CD14-positive monocyte (primary cell): Measurements from ENCODE around the gene IL17D. TPM values are rescaled to one million over a fixed set of nuclear protein-coding genes. Genes with fewer than 3 reads are reported as not detected.

Source experiments
- DNase-seq, 3 donors: peaks; one replicate each; pipeline ENCODE4 v3.0.0-alpha.2; 2011 to 2022
- H2AFZ ChIP-seq: 2 replicates; pipeline ENCODE4 v1.6.0; 2012; ENCODE audit warnings: mild to moderate bottlenecking, low read depth, low read length, inconsistent platforms; ENCODE audit not compliant: insufficient read depth, poor library complexity, severe bottlenecking
- H3K27ac ChIP-seq, 2 donors: 1 replicate in 1 of 2; 2 replicates in 1 of 2; pipeline ENCODE4 v1.5.1; 2012 to 2013; ENCODE audit warnings: low read length in 2 of 2, control low read depth in 1 of 2, inconsistent platforms in 1 of 2, low read depth in 1 of 2, mild to moderate bottlenecking in 1 of 2
- H3K27me3 ChIP-seq, 2 donors: one replicate each; pipeline versions ENCODE4 v1.6.0 to v1.6.1; 2011 to 2013; ENCODE audit warnings: low read length in 2 of 2; ENCODE audit not compliant: control insufficient read depth in 2 of 2, insufficient read depth in 2 of 2
- H3K36me3 ChIP-seq, 2 donors: replicated peaks in 1 of 2; 1 replicate in 1 of 2; 2 replicates in 1 of 2; pipeline versions ENCODE4 v1.5.1 to v1.6.1; 2012 to 2013; ENCODE audit warnings: low read length in 2 of 2, control low read depth in 1 of 2, inconsistent platforms in 1 of 2, mild to moderate bottlenecking in 1 of 2; ENCODE audit not compliant: insufficient read depth in 2 of 2, control insufficient read depth in 1 of 2
- H3K4me1 ChIP-seq, 2 donors: 1 replicate in 1 of 2; 2 replicates in 1 of 2; pipeline versions ENCODE4 v1.5.1 to v1.6.1; 2012 to 2013; ENCODE audit warnings: low read length in 2 of 2, control low read depth in 1 of 2, inconsistent platforms in 1 of 2, mild to moderate bottlenecking in 1 of 2, moderate library complexity in 1 of 2; ENCODE audit not compliant: insufficient read depth in 2 of 2, control insufficient read depth in 1 of 2
- H3K4me2 ChIP-seq: replicated peaks from 2 replicates; pipeline ENCODE3; 2012; ENCODE audit warnings: low read length, moderate library complexity, mild to moderate bottlenecking; ENCODE audit not compliant: poor library complexity, severe bottlenecking; ENCODE audit errors: extremely low read depth
- H3K4me3 ChIP-seq, 3 experiments: fragments of 200-600 bp in 1 of 3; sonication (generic) in 1 of 3; replicated peaks in 1 of 3; 1 replicate in 2 of 3; 2 replicates in 1 of 3; pipeline ENCODE4 v1.5.1; 2011 to 2013; ENCODE audit warnings: low read length in 3 of 3, mild to moderate bottlenecking in 3 of 3, control low read depth in 2 of 3, low read depth in 2 of 3, inconsistent platforms in 1 of 3, moderate library complexity in 1 of 3
- H3K79me2 ChIP-seq: 2 replicates; pipeline ENCODE4 v1.6.0; 2012; ENCODE audit warnings: mild to moderate bottlenecking, control low read depth, inconsistent platforms, low read length, moderate library complexity; ENCODE audit not compliant: insufficient read depth
- H3K9ac ChIP-seq: 2 replicates; pipeline ENCODE4 v1.6.0; 2017; ENCODE audit warnings: low read length, mild to moderate bottlenecking; ENCODE audit not compliant: insufficient read depth, poor library complexity, severe bottlenecking
- H3K9me3 ChIP-seq, 2 donors: replicated peaks in 1 of 2; 1 replicate in 1 of 2; 2 replicates in 1 of 2; pipeline versions ENCODE4 v1.5.1 to v1.6.1; 2012 to 2013; ENCODE audit warnings: low read length in 2 of 2, control low read depth in 1 of 2; ENCODE audit not compliant: control insufficient read depth in 1 of 2, insufficient read depth in 1 of 2
- H4K20me1 ChIP-seq: 2 replicates; pipeline ENCODE4 v1.6.0; 2012; ENCODE audit warnings: mild to moderate bottlenecking, low read length, control low read depth, moderate library complexity; ENCODE audit not compliant: insufficient read depth
- H3K27ac Mint-ChIP-seq, 7 donors: one replicate each; pipeline ENCODE4 v1.8.0; 2020; ENCODE audit warnings: mild to moderate bottlenecking in 7 of 7, mixed read lengths in 7 of 7, moderate library complexity in 6 of 7, inconsistent platforms in 2 of 7
- H3K27me3 Mint-ChIP-seq, 3 donors: one replicate each; pipeline ENCODE4 v1.8.0; 2021 to 2022; ENCODE audit warnings: low read depth in 3 of 3, mild to moderate bottlenecking in 3 of 3, mixed read lengths in 3 of 3, moderate library complexity in 3 of 3, inconsistent platforms in 1 of 3
- H3K36me3 Mint-ChIP-seq, 2 donors: one replicate each; pipeline ENCODE4 v1.8.0; 2020; ENCODE audit warnings: mixed read lengths in 2 of 2, inconsistent platforms in 1 of 2, mild to moderate bottlenecking in 1 of 2
- H3K4me1 Mint-ChIP-seq: one replicate; pipeline ENCODE4 v1.8.0; 2020; ENCODE audit warnings: mild to moderate bottlenecking, mixed read lengths
- H3K4me3 Mint-ChIP-seq, 2 donors: one replicate each; pipeline ENCODE4 v1.8.0; 2020; ENCODE audit warnings: mild to moderate bottlenecking in 2 of 2, mixed read lengths in 2 of 2, moderate library complexity in 1 of 2
- H3K9me3 Mint-ChIP-seq, 7 donors: one replicate each; pipeline ENCODE4 v1.8.0; 2020 to 2022; ENCODE audit warnings: mixed read lengths in 7 of 7, mild to moderate bottlenecking in 6 of 7, moderate library complexity in 6 of 7, inconsistent platforms in 2 of 7
- CTCF ChIP-seq: fragments of 200-600 bp; IDR thresholded peaks from one replicate; pipeline ENCODE4 v1.8.0; 2022; ENCODE audit warnings: antibody characterized with exemption, mild to moderate bottlenecking
- WGBS: methylation state at CpG from one replicate; pipeline ENCODE4 v1.1.5; 2013; ENCODE audit warnings: missing lambda C conversion rate; ENCODE audit not compliant: insufficient coverage; 5-methylcytosine and 5-hydroxymethylcytosine counted together
- intact Hi-C, 2 donors: fragments of 100-400 bp; cut with micrococcal nuclease; formaldehyde crosslinking; loops; one replicate each; pipeline versions ENCODE4 v1.15.0 to v1.15.1; 2023
- polyA plus RNA-seq, 3 donors: library from polyadenylated mRNA; depleted of rRNA in 1 of 3; unstranded in 2 of 3; stranded (reverse) in 1 of 3; fragments of 300-500 nt in 2 of 3; fragments of >200 nt in 1 of 3; fragmentation: Illumina TruSeq in 2 of 3; gene quantifications; 1 replicate in 2 of 3; 2 replicates in 1 of 3; pipeline ENCODE4 v1.2.3, GENCODE V29; 2012 to 2021

The IL17D gene
- polyA plus RNA-seq, 3 donors, result not detected

DNA sequence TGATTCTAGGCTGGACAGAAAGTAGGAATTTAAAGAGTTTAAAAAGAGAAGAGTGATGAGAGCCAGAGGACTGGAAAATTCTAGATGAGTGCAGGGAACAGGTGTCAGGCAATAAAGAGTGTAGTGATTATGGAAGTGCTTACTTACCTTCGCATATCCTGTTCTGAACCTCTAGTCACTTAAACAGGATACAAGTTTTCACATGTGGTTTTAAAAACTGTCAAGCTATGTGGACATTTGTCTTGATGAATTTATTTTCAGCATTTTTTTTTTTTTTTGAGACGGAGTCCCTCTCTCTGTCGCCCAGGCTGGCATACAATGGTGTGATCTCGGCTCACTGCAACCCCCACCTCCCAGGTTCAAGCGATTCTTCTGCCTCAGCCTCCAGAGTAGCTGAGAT, 34.3 kb upstream of the IL17D start:
- Mint-ChIP-seq H3K27me3 (peaks cover 0 to 1% (median 0%) of the 10 kb centered on the region in 3 donors), H3K27ac (no peak overlapping the region), H3K9me3 (peaks cover 0 to 2% (median 0%) of the 10 kb centered on the region in 7 donors), H3K4me1 (peaks cover 2% of the 10 kb centered on the region), H3K36me3 (peaks cover 8 to 12% of the 10 kb centered on the region in 2 donors), H3K4me3 (no peak overlapping the region)
- intact Hi-C loops, result no loop called here
- Histone ChIP-seq H3K36me3 (no peaks in the 10 kb centered on the region), H3K9me3 (no peaks in the 10 kb centered on the region), H2AFZ (no peak overlapping the region), H3K4me2 (no peak overlapping the region), H3K9ac (no peak overlapping the region), H4K20me1 (no peaks in the 10 kb centered on the region), H3K27ac (no peak overlapping the region), H3K4me1 (no peaks in the 10 kb centered on the region), H3K79me2 (no peaks in the 10 kb centered on the region), H3K27me3 (no peaks in the 10 kb centered on the region), H3K4me3 (no peak overlapping the region)
- no peak for TF ChIP-seq CTCF
- 60% methylated on average over 1 of the region's 5 CpGs for WGBS
- no peak for DNase-seq

DNA sequence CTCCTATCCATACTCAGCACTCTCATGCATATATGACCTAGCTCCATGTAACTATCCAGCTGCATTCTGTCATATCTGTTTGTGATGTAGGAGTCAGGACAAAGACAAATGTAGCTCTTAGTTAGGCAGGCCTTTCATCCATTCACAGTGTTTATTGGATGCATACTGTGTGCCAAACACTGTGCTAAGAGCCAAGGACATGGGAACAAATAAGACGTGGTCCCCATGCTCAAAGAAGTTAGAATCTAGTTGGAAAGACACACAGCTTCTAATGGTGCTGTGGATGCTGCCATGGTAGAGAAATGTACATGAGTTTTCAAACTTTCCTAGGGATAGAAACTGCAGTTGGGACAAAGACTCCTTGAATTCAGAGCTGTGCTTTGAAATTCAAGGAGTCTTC, 31.7 kb upstream of the IL17D start:
- Mint-ChIP-seq H3K4me3 (no peak overlapping the region), H3K36me3 (peaks cover 11 to 12% of the 10 kb centered on the region in 2 donors), H3K4me1 (peaks cover 2% of the 10 kb centered on the region), H3K27ac (no peak overlapping the region), H3K27me3 (no peaks in the 10 kb centered on the region), H3K9me3 (no peaks in the 10 kb centered on the region)
- DNase-seq, result no peak
- no peak overlapping the region for H2AFZ ChIP-seq
- TF ChIP-seq CTCF, result no peak
- H3K4me2 ChIP-seq, result no peak overlapping the region
- H3K79me2 ChIP-seq, result no peaks in the 10 kb centered on the region
- WGBS, result 94% methylated on average over 1 of the region's 1 CpG
- no peak overlapping the region for H3K4me3 ChIP-seq
- no peak overlapping the region for H3K27ac ChIP-seq
- intact Hi-C loops, result no loop called here
- no peaks in the 10 kb centered on the region for H3K27me3 ChIP-seq
- no peaks in the 10 kb centered on the region for H3K4me1 ChIP-seq
- no peaks in the 10 kb centered on the region for H3K36me3 ChIP-seq
- no peaks in the 10 kb centered on the region for H4K20me1 ChIP-seq
- no peak overlapping the region for H3K9ac ChIP-seq
- H3K9me3 ChIP-seq, result no peaks in the 10 kb centered on the region
